K562 treated with DMSO at 1 percent for 48 hours (cell line): ENCODE results near the gene COL4A2. TPM values are rescaled to one million over a fixed set of nuclear protein-coding genes. Genes with fewer than 3 reads are reported as not detected.

Source experiments
- total RNA-seq: library from RNA; unstranded; fragments of 300-600 nt; gene quantifications from 2 replicates; pipeline ENCODE4 v1.2.3, GENCODE V29; 2022; ENCODE audit warnings: low replicate concordance; ENCODE audit errors: extremely low read depth

Gene COL4A2
- not detected in 2 replicates for total RNA-seq

DNA sequence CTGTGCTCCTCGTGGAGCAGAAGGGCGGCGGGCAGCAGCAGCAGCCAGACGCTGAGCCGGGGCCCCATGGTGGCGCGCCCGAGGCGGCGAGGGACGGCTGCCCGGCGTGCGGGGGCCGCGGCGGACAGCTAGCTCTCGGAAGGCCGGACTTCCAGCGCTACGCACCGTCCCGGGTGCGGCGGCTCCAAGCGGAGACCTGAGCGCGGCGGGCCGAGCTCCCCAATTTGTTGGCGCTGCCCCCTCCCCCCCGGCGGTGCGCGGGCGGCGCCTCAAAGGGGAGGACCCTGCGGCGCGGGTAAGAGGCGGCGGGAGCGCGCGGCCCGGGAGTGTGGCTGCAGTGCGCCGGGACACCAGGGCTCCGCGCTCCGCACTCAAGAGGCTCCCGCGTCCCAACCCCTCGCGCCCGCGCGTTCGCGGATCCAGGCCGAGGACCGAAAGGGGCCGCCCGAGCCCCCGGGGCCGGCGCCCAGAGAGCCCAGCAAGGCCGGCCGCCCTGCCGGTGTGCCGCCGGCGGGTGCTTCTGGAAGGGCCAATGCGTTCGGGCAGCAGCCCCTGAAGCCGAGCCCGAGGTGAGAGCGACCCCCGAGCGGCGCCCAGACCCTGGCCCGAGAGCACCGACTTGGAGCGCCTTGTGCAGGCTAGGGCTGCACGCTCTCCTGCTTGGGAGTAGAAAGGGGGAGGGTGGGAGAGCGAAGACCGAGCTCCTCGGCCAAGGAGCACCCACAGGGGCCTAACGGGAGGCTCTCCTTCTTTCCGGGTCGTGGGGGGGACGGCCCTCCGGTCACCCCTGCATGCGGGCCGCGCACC lies at the start of gene COL4A2, which contains the start of gene COL4A1:
COL4A2 (plus strand) TSS at position 325 of the 807 bp plus-strand sequence. CDS start 620 bp downstream, outside the sequence.
COL4A1 (minus strand) TSS at position 198 of the 807 bp plus-strand sequence; CDS start at position 68, 130 bp downstream.

GRCh38 chr13:110561344-110562035 lies 254.4 kb downstream of the COL4A2 start, which contains the start of gene RAB20:
Gene RAB20 (minus strand): TSS chr13:110561722. CDS start chr13:110561519, 203 bp downstream.

Other genes with a start within 250 kb of the COL4A2 start
- not detected in 2 replicates for gene COL4A1, start 127 bp upstream of the COL4A2 start, total RNA-seq